ENCODE results near the gene MIER2.
"Not testable (repeated sequence)": the region's sequence is repeated elsewhere in the genome, so short reads cannot be mapped to it uniquely, and the experiment has no call there.

Gene MIER2

GRCh38 chr19:281156-281853 is 63.3 kb downstream of the MIER2 start:
- no peak for DNase-seq

DNA sequence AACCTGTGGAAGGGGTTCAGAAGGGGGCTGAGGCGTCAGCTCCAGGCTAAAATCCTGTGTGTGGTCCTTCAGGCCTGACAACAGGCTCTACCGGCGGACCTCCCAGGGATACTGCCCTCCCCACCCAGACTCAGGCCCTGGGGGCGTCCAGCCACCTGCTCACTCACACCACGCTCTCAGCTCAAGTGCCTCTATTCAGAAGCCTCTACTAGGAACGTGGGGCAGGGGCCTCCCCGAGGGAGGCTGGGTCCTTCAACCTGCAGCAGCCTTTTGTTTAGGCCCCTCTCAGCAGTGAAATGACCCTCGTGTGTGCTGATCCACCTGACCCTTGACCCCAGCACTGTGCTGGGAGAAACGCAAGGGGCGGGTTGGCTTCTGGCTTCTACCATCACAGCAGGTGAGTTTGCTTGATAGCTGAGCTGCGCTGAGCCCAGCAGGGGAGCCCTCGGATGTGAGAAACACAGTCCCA is 64.0 kb downstream of the MIER2 start:
- DNase-seq: no peak

DNA sequence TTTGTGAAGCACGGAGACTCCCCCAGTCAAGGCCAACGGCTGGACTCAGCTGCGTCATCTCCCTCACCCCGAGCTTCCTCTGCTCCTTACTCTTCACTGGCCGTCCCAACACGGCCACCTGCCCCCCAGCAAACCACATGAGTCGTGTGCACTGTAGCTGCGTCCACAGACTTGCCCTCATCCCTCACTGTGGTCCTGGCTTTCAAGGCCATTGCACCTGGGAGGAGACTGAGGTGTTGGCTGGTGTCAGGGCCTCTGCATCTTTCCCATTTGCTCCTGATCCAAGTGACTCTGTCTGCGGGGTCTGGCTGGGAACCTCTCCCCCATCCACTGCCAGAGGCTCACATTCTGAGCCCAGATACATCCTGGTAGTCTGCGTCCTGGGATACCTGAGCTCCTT is 64.9 kb downstream of the MIER2 start:
- DNase-seq: no peak

DNA sequence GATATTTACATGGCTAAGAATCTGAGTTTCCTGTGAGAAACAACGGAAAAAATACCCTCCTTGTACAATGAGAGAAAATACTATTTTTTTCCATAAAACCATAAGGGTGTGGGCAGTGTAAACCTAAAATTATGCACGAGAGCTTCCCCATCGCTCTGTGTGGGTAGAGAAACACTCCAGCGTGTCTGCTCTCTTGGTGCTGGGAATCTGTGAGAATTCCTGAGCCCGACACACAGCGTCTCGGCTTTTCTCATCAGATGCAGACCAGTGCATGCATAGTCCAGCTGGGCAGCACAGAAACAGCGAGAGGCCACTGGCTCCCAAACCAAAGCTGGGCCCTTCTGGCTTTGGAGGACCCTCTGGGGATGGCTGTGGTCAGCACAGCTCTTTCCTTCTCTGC is 65.4 kb downstream of the MIER2 start:
- DNase-seq: no peak

DNA sequence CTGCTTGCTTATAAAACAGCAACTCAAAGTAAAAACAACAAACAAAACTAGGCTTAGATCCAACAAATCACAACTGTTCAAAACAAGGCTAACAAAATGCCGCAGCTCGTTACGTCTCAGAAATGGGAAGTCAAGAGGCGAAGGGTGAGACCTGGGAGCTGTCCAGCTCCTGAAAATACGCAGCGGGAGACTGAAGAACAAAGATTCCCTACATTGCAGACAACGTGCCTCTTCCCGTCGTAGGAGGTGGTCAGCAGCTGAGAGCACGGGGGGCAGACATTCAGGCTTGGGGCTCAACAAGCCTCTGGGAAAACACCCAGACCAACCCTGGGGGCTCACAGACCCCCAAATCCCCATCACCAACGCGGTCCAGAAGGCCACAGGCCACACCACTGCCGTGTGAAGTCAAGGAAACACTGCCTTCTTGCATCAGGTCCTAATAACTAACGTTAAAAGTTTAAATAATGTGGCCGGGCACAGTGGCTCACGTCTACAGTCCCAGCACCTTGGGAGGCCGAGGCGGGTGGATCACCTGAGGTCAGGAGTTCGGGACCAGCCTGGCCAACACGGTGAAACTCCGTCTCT is 66.9 kb downstream of the MIER2 start:
- DNase-seq: no peak

DNA sequence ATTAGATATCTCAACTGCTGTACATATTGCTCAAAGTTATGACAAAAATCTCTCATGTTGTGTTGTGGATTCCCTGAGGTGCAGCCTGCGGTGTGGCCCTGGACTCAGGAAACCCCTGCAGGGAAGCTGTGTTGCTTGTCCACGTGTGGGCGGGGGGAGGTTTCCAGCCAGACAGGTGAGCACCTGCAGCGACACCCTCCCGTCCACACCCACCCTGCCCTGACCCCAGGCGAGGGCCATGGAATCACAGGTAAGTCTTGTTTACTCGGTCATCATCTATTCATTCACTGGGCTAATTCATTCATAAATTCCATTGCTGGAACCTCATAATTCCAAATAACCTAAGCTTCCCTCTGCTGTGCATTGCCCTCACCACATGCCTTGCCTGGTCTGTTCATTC is 67.5 kb downstream of the MIER2 start:
- no peak for DNase-seq

- no peak for DNase-seq
These were observed 68.5 kb downstream of the MIER2 start for GRCh38 chr19:275958-276646.

DNA sequence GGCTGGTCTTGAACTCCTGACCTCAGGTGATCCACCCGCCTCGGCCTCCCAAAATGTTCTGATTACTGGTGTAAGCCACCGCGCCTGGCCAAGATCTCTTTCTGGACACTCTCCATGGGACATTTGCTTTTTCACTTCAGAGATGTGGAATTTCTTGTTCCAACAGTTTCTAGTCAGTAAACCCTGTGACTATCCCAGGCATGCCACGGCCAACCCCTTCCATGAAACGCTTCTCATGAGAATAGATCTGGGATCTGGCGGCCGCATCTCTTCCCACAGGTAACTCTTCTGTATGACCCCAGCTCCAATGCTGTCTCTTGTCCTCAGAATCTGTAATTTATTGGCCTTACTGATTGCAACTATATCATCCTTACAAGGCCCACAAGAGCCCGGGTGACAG is 69.6 kb downstream of the MIER2 start:
- no peak for DNase-seq

DNA sequence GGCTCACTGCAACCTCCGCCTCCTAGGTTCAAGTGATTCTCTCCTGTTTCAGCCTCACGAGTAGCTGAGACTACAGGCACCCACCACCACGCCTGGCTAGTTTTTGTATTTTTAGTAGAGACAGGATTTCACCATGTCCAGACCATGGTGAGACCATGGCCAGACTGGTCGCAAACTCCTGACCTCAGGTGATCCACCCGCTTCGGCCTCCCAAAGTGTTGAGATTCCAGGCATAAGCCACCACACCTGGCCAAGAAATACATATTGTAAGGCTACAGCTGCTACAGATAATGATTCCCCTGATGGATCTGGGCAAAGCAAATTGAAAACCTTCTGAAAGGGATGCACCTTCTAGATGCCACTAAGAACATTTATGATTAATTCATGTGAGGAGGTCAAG is 71.2 kb downstream of the MIER2 start:
- DNase-seq: no peak

GRCh38 chr19:271856-272255 is 72.7 kb downstream of the MIER2 start:
- no peak for DNase-seq

DNA sequence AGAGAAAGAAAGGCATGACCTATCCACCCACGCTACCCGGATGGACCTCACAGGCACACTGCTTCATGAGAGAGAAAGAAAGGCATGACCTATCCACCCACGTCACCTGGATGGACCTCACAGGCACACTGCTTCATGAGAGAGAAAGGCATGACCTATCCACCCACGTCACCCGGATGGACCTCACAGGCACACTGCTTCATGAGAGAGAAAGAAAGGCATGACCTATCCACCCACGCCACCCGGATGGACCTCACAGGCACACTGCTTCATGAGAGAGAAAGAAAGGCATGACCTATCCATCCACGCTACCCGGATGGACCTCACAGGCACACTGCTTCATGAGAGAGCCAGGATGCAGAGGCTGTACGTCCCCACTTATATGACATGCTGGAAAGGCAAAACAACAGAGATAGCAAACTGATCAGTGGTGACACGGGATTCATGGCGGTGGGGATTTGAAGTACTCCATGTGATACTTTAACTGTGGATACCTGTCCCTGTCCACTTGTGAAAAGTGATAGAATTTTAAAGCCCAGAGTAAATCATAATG is 73.8 kb downstream of the MIER2 start:
- DNase-seq: not testable (repeated sequence)

DNA sequence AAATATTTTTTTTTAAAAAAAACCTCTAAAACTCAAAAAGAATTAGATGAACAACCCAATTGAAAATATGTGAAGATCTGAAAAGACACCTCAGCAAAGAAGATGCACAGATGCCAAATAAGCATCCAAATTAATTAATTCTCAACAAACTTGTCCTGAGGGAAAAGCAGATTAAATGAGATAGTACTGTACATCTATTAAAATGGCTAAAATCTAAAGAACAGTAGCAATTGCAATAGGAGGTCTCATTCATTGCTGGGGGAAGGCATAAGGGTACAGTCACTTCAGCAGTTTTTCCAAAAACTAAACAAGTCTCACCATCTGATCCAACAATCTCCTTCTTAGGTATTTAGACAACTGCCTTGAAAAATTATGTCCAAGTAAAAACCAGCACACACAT is 75.4 kb downstream of the MIER2 start:
- no peak for DNase-seq

DNA sequence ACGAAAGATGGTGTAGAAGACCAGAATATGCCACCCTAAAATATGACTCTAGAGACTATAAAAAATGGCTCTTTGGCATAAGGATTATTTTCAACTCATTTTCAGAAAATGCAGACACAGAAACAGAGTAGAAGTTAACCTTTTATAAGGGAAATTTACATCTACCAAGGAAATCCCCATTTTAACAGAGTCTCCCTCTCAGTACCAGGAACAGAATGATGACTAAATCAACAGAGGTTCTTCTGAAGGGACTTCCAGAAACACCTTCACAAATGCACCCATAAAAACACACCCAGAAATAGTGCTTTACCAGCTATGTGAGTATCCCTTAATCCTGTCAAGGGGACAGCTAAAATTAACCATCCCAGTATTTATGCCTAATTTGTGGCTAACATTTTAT is 82.5 kb downstream of the MIER2 start:
- no peak for DNase-seq

DNA sequence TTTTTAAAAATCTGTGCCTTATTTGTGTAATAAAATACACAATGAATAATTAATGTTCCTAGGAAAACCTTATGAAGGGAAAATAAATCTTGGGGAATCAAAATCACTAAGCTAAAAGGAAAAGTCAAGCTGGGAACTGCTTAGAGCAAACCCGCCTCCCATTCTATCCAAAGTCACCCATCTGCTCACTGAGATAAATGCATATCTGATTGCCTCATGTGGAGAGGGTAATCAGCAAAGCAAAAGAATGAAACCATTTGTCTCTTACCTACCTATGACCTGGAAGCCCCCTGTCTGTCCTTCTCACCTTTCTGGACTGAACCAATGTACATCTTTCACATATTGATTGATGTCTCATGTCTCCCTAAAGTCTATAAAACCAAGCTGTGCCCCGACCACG is 87.8 kb downstream of the MIER2 start:
- DNase-seq: not testable (repeated sequence)

Measured in NCI-H774 (cell line).